Parathyroid adenoma (tissue), 2 donors: ENCODE data around the gene NPTXR.
A peak's percentile ranks its signal among the peaks of the same experiment; 100 is the strongest.

Experiments used
- H2AFZ ChIP-seq: fragments of 300-600 bp; sonication (generic); one replicate; pipeline ENCODE4 v1.7.0; 2017; ENCODE audit warnings: antibody characterized with exemption, mild to moderate bottlenecking
- H3K27ac ChIP-seq: fragments of 300-600 bp; sonication (generic); one replicate; pipeline ENCODE4 v1.7.0; 2017
- H3K27me3 ChIP-seq: fragments of 300-600 bp; sonication (generic); one replicate; pipeline ENCODE4 v1.7.0; 2017; ENCODE audit warnings: low read length; ENCODE audit not compliant: control insufficient read depth, insufficient read depth
- H3K36me3 ChIP-seq: fragments of 300-600 bp; sonication (generic); one replicate; pipeline ENCODE4 v1.7.0; 2017; ENCODE audit warnings: low read length; ENCODE audit not compliant: control insufficient read depth, insufficient read depth
- H3K4me1 ChIP-seq: fragments of 300-600 bp; sonication (generic); one replicate; pipeline ENCODE4 v1.7.0; 2017; ENCODE audit warnings: control low read depth
- H3K4me2 ChIP-seq: fragments of 300-600 bp; sonication (generic); one replicate; pipeline ENCODE4 v1.7.0; 2017; ENCODE audit warnings: low read length
- H3K4me3 ChIP-seq: fragments of 300-600 bp; sonication (generic); one replicate; pipeline ENCODE4 v1.7.0; 2017; ENCODE audit warnings: low read depth, low read length
- H3K79me2 ChIP-seq: fragments of 300-600 bp; sonication (generic); one replicate; pipeline ENCODE4 v1.7.0; 2017; ENCODE audit warnings: control low read depth
- H3K9ac ChIP-seq: fragments of 300-600 bp; sonication (generic); one replicate; pipeline ENCODE4 v1.7.0; 2017; ENCODE audit warnings: mild to moderate bottlenecking
- H3K9me3 ChIP-seq: fragments of 300-600 bp; sonication (generic); one replicate; pipeline ENCODE4 v1.7.0; 2017; ENCODE audit warnings: low read length; ENCODE audit not compliant: control insufficient read depth
- CTCF ChIP-seq: fragments of 300-600 bp; sonication (generic); IDR thresholded peaks from one replicate; pipeline ENCODE4 v1.7.0; 2017; ENCODE audit warnings: antibody characterized with exemption, mild to moderate bottlenecking
- donor health status: primary hyperparathyroidism.

Gene NPTXR

GRCh38 chr22:38866399-38867123 is 22.7 kb upstream of the NPTXR start:
- Histone ChIP-seq H2AFZ (no peak overlapping the region), H3K27me3 (no peaks in the 10 kb centered on the region), H3K4me3 (no peak overlapping the region), H3K4me1 (peaks cover 27% of the 10 kb centered on the region), H3K9ac (no peak overlapping the region), H3K27ac (no peak overlapping the region), H3K4me2 (no peak overlapping the region), H3K36me3 (no peaks in the 10 kb centered on the region), H3K9me3 (no peaks in the 10 kb centered on the region), H3K79me2 (peaks cover 6% of the 10 kb centered on the region)
- no peak for TF ChIP-seq CTCF

- no peaks in the 10 kb centered on the region for H3K36me3 ChIP-seq
- peaks cover 6% of the 10 kb centered on the region for H3K79me2 ChIP-seq
- H3K9ac ChIP-seq: no peak overlapping the region
- H3K4me1 ChIP-seq: peaks cover 27% of the 10 kb centered on the region
- no peak overlapping the region for H3K27ac ChIP-seq
- no peaks in the 10 kb centered on the region for H3K27me3 ChIP-seq
- H3K4me2 ChIP-seq: no peak overlapping the region
- no peak overlapping the region for H3K4me3 ChIP-seq
- TF ChIP-seq CTCF: no peak
- no peak overlapping the region for H2AFZ ChIP-seq
- no peaks in the 10 kb centered on the region for H3K9me3 ChIP-seq
Measured at GRCh38 chr22:38866024-38866398, 22.2 kb upstream of the NPTXR start.

DNA sequence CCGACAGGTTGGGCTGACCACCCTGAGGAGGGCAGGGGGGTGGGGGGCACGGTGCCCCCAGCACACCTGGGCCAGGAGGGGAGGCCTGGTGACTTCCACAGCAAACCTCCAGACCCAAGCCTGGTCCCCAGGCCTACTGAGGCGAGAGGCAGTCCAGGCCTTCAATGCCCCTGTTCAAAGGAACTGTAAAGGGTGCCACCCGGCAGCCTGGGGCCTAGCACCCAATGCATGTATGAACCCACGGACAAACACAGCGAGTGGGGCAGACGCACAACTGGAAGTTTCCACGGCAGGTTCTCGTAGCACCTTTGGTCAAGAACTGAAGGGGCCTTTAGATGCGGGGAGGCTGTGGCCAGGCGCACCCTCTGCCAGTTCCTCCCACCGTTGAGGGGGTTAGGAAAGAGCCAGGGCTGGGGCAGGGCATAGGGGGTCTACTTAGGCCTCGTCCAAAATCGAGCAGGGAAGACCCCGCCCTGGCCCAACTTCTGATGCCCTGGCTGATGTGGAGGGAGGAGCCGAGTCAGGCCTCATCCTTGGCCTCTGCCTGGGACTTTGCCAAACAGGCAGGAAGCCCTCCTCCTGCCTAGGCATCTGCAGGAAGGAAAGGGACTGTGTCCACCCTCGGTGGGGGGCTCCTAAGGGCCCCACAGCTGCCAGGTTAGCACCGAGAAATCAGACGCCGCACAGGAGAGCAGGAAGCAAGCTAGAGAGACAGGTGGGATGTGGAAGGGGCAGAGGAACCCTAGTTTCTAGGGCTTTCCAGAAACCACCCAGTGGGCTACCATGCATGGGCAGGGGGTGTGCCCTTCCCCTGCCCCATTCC is 21.6 kb upstream of the NPTXR start:
- no peak overlapping the region for H3K9ac ChIP-seq
- H3K27me3 ChIP-seq: no peaks in the 10 kb centered on the region
- peaks cover 27% of the 10 kb centered on the region for H3K4me1 ChIP-seq
- no peak overlapping the region for H3K4me2 ChIP-seq
- peaks cover 6% of the 10 kb centered on the region for H3K79me2 ChIP-seq
- no peaks in the 10 kb centered on the region for H3K9me3 ChIP-seq
- peak overlapping the region; percentile 70 for H3K27ac ChIP-seq
- no peak overlapping the region for H2AFZ ChIP-seq
- H3K36me3 ChIP-seq: no peaks in the 10 kb centered on the region
- no peak for TF ChIP-seq CTCF
- no peak overlapping the region for H3K4me3 ChIP-seq

- Histone ChIP-seq H3K27ac (peak overlapping the region; percentile 70), H3K9me3 (no peaks in the 10 kb centered on the region), H2AFZ (no peak overlapping the region), H3K79me2 (peaks cover 6% of the 10 kb centered on the region), H3K36me3 (no peaks in the 10 kb centered on the region), H3K27me3 (no peaks in the 10 kb centered on the region), H3K4me2 (peak overlapping the region; percentile 39), H3K4me3 (no peak overlapping the region), H3K4me1 (peaks cover 20% of the 10 kb centered on the region), H3K9ac (no peak overlapping the region)
- no peak for TF ChIP-seq CTCF
Measured at GRCh38 chr22:38864361-38865191, 20.7 kb upstream of the NPTXR start.
